Putamen (tissue), 1 donor: ENCODE measurements around the gene JADE2.
"Not testable (repeated sequence)": the region's sequence is repeated elsewhere in the genome, so short reads cannot be mapped to it uniquely, and the experiment has no call there.

ENCODE experiments used
- DNase-seq: peaks from one replicate; pipeline ENCODE4 v3.0.0-alpha.2; 2016; ENCODE audit warnings: low spot score

The JADE2 gene

DNA sequence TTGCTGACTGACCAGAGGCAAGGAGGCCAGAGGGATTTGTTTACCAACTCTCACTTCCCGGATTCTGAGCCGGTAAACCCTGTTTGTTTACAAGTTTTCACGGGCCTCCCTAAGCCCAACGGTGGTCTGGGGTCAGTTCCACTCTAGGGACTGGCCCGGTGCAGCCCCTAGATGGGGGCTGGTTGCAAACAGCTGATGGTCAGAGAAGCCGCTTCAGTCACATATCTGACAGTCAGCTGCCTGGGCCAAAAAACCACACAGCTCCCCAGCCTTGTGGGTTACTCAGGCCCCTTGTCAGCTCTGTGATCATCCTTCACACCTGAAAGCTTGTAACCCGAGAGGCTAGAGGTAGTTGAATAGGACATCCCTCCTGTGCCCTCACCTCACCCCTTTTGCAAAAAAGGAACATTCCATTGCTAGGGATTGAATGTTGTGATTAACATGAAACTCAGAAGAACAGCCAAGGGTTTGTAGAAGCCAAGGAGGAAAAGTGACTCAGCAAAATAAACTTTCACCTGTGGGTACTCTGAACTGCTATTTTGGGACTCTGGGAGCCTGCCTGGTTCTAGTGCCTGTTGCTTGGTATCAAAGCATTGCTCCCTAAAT is 66.8 kb downstream of the JADE2 start:
- no peak for DNase-seq

GRCh38 chr5:134594336-134594735 is 68.9 kb downstream of the JADE2 start:
- DNase-seq = no peak

GRCh38 chr5:134594797-134595457 is 69.5 kb downstream of the JADE2 start:
- no peak for DNase-seq

GRCh38 chr5:134595458-134595838 is 70.0 kb downstream of the JADE2 start:
- DNase-seq = no peak

- DNase-seq = not testable (repeated sequence)
These were observed 74.3 kb downstream of the JADE2 start for GRCh38 chr5:134599820-134600219.

DNA sequence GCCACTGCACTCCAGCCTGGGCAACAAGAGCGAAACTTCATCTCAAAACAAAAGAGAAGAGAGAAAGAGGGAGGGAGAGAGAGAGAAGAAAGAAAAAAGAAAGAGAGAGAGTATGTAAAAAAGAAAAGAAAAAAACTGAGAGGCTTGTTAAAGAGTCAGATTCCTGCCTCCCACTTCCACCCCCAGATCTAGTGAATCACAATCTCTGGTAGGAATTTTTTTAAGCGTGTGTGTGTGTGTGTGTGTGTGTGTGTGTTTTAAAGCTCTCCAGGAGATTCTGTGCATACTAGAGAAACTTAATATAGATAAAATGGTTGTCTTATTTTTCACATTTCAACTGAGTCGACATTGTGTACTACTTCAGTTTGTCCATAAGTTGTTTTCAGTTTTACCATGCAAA is 75.1 kb downstream of the JADE2 start:
- peak; percentile 62 for DNase-seq

DNA sequence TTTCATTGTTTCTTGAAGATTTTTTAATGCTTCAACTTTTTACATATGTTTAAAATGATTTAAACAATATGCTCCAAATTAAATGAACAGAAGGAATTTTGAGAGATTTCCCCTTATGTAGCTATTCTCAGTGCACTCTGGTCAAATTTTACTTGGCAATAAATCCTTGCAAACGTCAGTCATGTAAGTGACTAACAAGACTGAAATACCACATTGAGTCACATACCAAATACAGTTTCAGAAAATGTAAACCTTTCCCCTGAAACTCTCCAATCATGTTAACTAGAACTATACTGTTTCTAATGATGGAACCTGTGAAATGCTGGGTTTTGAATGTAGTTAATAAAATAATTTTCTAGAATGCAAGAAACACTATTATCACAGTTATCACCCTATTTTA is 77.6 kb downstream of the JADE2 start:
- DNase-seq = no peak

DNA sequence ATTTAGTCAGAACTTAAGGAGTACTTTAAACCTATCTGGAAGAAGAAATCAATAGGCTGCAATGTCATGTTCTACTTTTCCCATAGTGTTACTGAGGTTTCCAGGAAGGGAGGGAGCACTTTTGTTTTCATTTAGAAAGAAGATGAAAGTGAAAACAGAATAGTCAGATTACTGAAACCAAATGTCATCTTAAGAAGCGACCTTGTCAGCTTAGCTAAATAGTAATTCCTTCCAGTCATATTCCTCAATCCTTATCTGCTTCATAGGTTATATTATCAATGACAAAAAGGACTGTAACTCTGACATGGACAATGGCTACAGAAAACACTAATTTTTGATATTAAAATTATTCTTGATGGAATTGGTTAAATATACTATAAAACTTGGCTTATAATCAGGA is 79.4 kb downstream of the JADE2 start:
- no peak for DNase-seq

DNA sequence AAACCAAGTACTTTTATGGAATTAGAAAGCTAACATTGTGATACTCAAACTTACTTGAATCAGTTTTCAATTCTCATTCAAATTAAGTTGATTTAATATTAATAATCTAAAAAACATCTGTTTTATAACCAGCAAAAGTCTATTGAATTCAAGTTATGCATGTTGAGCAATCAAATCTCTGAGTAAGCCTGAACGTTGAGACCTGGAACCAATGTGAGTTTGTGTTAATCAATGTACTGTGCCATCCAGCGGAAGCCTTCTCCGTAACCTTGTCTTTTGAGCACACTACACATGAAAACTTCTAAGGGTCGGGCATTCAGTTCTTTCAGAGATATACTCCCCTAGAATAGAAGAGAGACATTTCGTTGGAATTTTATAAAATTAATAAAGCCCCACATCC is 81.3 kb downstream of the JADE2 start:
- DNase-seq = no peak

- no peak for DNase-seq
These were observed 83.1 kb downstream of the JADE2 start for GRCh38 chr5:134608555-134608954.

DNA sequence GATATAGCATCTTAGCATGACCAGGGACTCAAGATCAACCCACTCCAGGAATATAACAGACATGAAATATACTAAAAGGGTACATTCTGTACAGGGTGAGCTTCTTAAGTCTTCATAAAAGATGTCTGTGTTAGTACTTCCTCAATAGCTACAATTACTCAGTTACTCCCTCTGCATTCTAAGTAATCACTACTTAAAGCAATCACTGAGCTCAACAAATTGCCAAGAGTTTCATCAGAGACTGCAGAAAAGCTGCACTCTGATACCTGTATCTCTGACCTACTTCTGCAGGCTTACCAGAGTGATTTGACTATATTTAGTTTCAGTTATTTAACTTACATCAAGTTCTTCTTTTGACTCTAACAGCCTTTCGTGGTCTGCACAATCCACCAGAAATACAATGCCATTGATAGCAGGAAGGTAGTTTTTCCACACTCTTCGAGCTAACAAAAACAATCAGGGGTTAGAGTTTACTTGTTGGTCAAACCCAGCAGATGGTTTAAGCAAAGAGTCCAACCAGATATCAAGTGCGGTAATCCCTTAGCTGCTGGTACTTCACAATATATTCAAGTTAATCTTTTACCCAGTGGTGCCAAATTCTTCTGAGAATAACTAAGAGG is 83.9 kb downstream of the JADE2 start:
- DNase-seq = peak; percentile 67

DNA sequence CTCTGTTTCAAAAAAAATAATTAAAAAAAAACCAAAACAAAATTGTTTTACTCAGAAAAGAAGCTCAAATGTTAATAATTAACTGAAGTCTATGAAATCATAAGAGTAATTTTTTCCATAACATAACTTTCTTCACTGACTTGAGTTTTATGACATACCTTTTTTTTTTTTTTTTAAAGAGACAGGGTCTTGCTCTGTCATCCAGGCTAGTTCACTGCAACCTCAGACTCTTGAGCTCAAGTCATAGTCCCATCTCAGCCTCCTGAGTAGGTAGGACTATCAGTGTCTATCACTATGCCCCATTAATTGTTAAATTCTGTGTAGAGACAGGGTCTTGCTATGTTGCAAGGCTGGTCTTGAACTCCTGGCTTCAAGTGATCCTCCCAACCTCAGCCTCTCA is 85.3 kb downstream of the JADE2 start:
- DNase-seq = no peak

DNA sequence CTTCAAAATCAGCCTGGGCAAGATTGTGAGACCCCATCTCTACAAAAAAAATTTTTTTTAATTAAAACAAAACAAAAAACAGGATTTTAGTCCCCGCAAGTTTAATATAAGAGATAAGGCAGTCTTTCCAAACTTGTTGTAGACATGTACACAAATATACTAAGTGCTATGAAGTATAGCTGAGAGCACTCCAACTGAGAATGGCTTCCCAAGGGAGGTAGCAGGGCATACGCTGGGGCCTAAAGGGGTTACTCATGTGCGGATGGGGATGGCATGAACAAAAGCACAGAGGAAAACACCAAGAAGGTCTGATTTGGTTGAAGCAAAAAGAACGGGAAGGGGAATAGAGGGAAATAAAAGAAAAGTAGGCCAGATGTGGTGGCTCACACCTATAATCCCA is 86.0 kb downstream of the JADE2 start:
- no peak for DNase-seq

DNA sequence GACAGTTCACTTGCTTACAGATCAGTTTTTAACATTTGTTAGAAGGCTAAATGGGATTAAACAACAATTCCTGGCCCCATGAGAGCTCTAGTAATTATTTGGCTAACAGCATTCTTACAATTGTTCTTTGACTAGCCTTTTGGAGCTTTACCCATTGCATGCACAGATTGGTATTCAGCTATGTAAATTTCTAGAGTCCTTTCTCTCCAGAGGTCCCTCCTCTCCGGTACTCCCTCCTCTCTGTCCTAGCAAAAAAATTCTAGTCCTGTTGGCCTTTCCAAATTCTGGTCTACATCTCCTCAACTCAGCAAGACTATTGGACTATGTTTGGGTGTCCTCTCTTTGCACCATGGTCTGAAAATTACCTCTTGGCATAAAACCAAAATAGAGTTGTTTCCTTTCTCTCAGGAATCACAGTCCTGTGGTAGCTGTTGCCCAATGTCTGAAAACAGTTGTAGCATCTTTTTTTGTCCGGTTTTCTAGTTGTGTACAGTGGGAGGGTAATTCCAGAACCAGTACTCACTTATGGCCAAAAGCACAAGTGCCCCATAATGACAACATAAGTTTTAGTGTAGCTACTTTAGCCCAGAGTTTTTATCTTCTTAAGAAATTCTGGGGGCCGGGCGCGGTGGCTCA is 89.1 kb downstream of the JADE2 start:
- no peak for DNase-seq

GRCh38 chr5:134620634-134621033 is 95.2 kb downstream of the JADE2 start:
- no peak for DNase-seq

DNA sequence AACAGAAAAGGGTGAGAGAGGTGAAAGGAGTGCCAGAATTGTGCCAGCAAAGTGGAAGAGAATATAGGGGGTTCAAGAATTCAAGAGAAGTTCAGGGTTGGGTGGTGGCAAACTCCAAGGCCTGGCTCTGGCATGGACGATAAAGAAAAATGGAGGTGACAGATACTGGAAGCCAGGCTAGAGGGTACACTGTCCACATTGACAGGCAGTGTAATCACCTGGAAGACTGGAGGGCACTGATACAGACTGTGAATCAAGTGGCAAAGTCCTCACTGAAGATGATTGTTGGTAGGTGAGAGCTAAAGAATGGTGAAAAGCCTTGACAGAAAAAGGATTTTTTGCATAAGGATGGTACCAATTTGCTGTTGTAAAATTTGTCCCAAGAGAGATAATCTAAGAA is 100.1 kb downstream of the JADE2 start:
- no peak for DNase-seq

DNA sequence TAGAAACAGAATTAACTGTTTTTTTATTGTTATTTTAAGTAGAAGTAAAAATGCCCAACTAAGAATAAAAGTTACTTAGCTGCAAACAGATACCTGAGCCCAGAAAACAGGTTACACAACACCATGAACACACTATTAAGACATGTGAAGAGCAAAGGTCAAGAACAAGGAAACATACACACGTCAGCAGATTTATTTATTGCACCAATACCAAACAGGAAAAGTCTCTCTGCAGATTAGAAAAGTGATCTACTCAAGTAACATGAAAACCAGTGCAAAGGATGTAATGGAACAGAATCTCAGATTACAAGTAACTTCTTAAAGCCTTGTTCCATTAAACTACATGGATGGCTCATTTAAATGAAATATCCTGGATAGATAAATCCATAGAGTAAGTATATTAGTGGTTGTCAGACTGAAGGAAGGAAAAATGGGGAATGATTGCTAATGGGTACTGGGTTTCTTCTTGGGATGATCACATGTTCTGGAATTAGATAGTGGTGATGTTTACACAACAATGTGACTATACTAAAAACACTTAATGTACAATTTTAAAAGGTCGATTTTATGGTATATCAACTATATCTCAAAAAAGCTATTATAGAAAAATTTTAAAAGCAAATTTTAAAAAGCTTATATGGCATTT is 101.0 kb downstream of the JADE2 start:
- DNase-seq = no peak
